GM12891 (cell line): ENCODE data around the gene GABRR3.

ENCODE experiments used
- POLR2A ChIP-seq: IDR thresholded peaks from 2 replicates; pipeline ENCODE4 v1.6.1; 2011; ENCODE audit warnings: low read depth, low read length, control low read depth
- POLR2AphosphoS5 ChIP-seq: IDR thresholded peaks from 2 replicates; pipeline ENCODE4 v1.6.1; 2011; ENCODE audit warnings: low read depth, low read length, control low read depth
- SPI1 ChIP-seq: IDR thresholded peaks from 2 replicates; pipeline ENCODE4 v1.6.1; 2011; ENCODE audit warnings: low read depth, low read length, control low read depth

- TF ChIP-seq POLR2A (no peak), SPI1 (no peak), POLR2AphosphoS5 (no peak)
These were observed 95.7 kb downstream of the GABRR3 start for GRCh38 chr3:97939401-97939800.
